Measurements from ENCODE around the gene CAMKMT.

CAMKMT gene

DNA sequence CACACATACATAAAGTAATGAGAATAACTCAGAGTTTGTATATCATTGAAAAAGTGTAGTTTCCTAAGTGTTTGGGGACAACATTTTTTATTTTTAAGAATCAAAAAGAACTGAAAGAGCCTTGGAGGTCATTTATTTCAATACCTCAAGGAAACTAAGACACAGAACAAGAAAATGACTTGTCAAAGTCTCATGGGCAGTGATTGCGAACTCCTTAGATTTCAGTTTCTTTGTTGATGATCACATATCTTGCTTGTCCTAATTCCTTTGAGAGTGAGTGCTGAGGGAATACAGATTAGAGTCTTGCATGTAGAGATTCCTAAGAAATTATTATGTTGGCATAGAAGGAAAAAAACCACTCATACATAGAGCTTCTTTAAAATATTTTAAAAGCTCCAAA is 243.8 kb downstream of the CAMKMT start:
- DNase-seq, result no peak

DNA sequence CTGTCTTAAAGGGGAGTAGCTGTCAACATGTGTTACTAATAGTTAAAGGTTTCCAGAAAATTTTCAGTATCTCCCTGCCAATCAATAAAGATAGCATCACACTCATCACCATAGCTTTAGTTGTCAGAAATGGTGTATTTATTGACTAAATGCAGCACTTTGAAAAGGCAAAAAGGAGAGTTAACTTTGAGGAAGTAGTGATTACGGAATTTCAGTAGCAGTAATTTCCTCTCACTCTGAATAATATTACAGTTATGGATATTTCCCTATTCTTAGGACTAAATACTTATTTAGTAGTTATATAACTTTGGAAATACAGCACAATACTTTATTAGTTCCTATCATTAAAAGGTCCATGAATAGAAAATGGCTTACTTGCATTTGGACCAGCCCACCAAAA is 250.5 kb downstream of the CAMKMT start:
- DNase-seq, result no peak

DNA sequence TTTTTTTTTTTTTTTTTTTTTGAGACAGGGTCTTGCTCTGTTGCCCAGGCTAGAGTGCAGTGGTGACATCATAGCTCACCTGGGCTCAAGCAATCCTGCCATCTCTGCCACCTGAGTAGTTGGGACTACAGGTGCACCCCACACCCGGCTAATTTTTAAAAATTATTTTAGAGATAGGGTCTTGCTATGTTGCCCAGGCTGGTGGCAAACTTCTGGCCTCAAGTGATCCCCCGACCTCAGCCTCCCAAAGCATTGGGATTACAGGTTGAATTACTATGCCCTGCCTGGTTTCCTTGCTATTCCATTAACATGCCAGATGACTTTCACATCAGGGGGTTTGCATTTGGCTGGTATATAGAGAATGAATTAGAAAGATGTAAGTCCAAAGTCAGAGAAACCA is 253.2 kb downstream of the CAMKMT start:
- DNase-seq, result no peak

DNA sequence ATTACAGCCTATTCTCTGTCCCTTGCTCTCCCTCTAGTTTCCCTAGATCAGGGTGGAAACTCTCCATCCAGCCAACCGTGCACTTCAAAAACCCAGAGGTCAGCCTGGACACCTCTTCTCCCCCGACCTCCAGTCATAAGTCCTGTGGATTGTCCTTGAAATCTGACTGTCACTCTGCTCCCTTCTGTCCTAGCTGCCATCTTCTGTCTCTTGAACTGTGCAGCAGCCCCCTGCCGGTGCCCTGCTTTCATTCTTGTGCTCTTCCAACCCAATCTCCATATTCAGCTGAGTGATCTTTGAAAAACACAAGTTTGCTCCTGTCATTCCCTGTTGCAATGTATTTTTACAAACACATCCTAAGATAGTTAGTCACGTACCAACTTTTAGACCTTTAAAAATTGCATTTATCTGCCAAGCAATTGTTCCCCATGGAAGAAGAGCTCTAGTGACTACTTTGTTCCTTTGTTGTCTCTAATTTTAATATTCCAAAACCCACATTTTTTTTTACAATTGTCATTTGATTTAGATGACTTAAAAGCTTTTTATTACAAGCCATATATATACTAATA is 254.3 kb downstream of the CAMKMT start:
- no peak for DNase-seq

DNA sequence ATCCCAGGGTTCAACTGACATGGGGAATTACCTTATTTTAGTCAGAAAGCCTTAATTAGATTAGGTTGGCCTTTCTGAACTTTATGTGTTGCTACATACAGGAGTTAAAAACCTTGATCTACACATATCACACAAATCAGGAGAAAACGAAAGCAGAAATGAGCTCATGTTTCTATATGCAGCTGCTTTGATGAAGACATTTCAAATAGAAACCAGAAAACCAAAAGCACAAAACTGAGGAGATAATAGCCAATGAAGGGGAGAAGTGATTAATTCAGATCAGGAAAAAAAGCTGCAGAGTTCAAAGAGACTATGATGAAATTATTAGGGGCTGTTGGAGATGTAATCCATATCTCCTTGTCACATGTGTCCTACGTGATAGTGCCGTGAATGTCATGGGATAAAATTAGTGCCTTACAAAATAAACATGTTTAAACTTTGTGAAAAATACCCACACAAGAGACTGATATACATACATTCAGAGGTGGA is 255.0 kb downstream of the CAMKMT start:
- peak in 1 of 2 donors; percentile 35 for DNase-seq

DNA sequence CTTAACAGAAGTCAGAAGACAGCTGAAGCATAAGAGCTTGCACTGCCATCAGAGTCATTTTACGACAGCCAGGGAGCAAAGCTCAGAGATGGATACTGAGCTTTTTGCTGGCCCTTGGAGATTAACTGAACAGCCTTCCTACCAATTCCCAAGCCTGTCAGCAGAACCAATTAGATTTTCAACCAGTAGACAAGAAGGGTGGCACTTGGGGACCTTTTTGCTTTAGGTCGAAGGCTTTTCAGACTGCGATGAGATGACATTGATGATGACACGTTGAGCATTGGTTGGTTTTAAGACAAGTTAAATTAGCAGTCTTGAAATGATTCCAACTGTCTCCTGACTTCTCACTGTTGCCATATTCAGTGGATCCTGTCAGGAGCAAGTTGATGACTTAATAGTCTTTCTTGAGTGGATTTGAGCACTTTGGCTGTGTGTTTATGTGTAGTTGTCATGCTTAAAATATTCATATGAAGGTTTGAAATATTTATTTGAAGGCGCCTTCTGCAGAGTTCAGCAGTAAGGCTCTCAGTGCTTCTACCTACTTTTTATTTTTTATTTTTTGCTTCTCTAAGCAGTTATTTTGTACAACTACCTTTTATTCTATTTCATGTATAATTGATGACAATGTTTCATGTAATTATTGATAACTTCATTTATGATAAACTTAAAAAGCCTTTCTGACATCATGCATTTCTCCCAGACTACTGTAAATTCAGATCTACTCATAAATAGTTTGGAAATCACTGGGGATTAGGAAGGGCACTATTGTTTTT is 256.7 kb downstream of the CAMKMT start:
- DNase-seq, result no peak

DNA sequence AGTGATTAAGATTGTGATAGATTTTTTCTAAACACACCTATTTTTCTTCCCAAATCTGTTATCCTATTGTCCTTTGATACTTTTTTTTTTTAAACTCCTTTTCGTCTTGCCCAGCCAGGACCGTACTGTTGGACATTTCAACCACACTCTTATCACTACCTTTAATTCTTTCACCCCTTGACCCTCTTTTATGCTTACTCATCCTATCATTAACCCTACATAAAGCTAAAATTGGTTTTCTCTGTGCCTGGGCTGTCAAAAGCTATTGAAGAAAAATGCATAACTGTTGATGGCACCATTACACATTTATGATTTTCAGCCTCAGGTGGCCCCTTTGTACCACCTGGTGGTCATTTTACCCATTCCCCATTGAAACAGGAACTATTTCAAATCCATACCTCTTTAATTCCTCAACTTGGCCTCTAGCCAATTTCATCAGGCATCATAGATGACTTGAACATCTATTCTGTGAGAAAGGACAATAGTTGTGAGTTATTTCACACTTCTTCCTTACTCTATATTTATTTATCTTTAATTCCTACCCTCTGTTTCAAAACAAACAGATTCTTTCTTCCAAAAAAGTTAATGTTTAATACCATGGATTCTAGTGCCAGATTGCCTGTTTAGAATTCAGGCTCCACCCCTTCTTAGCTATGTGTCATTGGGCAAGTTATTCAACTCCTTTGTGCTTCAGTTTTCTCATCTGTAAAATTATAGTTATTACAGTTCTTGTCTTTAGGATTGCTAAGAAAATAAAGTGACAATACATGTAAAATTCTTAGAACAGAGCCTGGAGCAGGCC is 258.6 kb downstream of the CAMKMT start:
- DNase-seq, result no peak

DNA sequence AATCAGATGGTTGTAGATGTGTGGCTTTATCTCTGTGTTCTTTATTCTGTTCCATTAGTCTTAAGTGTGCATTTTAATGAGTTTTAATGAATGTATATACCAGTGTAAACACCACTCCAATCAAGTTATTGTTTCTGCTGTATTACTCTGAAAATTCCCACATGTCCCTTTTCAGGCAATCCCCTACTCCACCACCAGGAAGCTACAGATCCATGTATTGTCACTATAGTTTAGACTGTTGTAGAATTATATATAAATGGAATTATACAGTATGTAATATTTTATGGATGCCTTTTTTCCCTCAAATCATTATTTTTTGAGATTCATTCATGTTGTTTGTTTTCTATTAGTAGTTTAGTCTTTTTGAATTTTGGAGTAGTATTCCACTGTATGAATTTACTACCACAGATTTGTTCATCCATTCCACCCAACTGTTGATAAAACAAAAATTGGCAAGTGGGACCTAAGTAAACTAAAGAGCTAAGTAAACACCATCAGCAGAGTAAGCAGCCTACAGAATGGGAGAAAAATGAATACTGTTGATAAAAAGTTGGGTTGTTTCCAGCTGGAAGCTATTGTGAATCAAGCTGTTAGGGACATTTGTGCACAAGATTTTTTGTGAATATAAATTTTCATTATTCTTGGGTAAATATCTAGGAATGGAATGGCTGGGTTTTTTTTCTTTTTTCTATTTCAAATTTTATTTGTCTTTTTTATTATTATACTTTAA is 262.0 kb downstream of the CAMKMT start:
- DNase-seq, result no peak

DNA sequence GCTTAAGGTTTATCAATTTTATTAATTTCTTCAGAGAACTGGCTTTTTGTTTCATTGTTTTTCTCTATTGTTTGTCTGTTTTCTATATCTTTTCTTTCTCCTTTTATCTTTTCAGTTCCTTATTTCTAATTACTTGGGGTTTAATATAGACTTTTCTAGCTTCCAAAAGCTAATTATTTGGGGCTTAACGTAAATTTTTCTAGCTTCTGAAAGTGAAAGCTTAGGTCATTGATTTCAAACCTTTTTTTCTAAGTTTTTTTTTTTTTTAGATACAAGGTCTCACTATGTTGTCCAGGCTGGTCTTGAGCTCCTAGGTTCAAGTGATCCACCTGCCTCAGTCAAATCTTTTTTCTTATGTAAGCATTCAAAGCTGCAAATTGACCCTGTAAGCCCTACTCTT is 266.6 kb downstream of the CAMKMT start:
- DNase-seq, result no peak

DNA sequence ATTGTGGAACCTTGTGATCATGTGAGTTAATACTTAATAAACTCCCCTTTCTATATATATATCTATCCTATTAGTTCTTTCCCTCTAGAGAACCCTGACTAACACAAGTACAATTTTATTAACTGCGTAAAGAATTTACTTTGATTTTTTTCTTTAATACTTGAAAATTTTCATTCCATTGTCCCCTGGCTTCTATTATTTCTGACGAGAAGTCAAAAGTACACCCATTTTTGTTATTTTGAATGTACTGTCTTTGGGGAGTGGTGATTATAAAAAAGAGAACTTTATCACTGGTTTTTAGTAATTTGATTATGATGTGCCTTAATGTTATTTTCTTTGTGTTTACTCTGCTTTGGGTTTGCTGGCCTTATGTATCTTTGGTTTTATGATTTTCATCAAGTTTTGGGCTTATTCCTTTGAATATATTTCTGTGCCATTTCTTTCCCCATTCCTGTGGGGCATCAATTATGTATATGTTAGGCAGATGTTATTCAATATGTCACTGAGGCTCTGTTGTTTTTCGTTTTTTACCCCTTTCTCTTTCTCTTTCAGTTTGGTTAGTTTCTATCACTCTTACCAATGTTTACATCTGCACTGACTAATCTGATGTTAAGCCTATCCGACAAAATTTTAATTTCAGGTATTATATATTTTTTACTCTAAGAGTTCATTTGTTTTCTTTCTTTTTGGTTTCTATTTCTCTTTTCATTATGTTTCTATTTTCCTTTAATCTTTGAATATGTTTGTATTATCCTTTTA is 271.4 kb downstream of the CAMKMT start:
- no peak for DNase-seq

DNA sequence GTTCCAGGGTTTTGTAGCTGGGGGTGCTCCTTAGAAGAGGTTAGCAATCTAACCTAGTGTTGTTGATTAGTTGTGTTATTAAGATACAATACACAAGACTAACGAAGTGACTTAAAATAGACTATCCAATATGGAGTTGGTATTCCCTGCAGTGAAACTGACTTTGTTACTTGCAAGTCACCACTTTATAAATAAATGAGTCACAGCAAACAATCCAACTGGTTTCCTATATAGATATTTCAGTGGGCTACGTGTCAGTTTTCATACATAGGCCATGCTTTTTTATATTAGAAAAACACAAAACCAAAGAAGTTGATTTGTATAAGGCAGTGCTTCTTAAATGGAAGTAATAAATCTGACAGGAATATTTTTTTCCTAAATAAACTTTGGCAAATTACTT is 274.0 kb downstream of the CAMKMT start:
- DNase-seq, result no peak

DNA sequence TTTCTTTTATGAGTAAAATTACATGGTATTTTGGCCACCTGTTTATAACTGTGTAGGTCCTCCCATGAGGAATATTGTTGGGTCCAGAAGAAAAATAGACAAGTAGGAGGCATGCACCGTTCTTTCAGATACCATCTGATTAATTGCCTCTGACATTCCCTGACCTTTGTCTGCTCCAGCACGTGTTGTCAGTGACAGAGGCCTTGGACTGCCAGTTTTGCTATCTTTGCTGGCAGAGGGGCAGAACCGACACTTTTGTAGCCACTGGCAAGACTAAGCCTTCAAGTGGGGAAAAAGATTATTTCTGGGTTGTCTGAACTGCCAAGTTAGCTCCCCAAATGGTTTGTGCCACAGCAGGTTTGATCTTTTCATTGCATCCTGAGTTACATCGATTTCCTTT is 276.9 kb downstream of the CAMKMT start:
- no peak for DNase-seq

DNA sequence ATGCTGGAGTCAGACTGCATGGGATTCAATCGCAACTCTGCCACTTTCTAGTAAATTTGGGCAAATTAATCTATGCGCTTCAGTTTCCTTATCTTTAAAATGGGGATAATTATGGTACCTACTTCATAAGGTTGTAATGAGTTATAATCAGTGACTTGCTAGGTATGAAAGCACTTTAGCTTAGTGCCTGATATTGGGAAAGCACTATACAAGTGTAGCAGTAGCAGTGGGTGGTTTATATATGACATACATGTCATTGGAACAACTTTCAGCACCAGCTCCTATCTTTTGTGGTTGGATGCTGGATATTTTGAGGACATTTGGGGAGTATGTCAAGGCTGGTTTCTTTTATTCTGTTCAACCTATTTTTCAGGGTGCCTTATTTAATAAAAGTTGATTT is 277.7 kb downstream of the CAMKMT start:
- no peak for DNase-seq

DNA sequence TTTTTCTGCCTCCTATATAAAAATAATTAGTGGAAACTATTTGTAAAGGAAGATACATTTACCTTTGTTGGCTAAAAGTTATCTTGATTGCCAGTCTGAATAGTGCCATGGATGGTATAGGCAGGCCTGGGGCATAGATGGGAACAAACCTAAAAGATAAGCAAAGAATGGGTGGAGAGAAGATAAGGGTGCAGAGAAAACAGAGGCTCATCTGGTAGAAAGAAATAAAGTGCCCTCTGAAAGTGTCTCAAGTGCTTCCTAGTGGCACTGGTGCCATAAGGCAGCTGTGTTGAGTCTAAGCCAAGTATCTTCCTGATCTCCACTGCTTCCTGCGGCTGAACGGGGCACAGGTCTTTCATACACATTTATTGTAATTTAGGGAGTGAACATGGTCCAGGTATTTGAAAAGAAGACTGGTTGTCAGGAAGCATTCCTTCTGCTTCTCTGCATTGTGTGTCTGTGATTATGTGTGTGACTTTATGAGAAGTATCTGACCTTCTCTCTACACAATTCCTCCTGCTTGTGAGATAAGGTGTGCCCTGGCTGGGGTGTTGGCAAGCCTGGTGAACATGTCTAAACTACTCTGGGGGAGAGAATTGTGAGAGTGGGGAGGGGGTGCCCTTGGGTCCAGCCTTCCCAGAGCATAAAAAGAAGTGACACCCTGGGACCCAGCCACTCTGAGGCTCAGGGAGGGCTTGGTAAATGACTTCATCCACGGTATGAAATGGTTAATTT is 280.5 kb downstream of the CAMKMT start:
- no peak for DNase-seq

DNA sequence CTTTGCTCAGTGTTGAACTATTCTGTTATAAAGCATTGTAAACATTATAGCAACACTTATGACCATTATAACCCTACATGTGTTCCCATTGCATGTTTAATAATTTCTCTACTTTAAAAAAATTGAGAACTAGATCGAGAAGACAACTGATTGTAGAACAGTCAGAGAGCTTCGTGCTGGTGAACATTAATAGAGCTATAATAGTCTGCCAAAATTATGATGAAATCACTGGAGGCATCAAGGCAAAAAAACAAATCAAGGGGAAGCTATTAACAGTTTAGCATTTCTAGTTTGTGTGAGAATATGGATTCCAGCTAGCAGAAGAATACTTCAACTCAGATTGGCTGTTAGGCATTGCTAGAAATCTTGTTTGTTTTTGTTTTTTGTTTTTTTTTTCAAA is 284.2 kb downstream of the CAMKMT start:
- no peak for DNase-seq

DNA sequence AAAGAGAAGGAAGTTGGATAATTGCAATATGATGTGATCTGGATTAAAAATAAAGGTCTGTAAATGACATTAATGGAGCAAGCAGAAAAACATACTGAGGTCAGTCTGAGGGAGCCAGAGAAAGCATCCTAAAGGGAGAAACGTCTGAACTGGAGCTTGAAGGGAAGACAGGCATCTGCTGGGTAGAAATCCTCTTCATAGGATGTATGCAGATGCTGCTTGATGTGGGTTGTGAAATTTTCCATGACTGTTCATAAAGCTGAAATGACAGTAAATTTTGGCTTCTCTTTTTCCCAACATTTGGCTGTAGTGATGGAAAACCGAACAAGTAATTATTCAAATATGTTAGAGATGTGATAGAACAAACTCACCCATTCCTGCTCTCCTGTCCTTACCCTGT is 287.6 kb downstream of the CAMKMT start:
- DNase-seq, result no peak

DNA sequence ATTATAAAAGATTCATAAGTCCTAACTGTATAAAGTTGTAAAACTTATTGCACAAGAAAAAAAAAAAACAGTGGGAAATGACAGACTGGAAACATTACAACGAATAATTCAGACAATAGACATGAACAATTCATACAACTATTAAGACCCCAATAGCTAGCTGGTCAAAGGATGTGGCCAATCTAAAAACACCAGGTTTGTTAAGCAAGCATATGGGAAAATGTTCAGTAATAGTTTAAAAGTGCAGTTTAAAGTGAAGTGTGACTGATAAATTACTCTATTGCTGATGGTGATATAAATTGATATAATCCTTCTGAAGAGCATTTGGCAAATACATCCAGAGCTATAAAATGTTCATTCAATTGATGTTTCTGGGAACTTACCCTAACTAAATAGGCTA is 289.0 kb downstream of the CAMKMT start:
- DNase-seq, result no peak

DNA sequence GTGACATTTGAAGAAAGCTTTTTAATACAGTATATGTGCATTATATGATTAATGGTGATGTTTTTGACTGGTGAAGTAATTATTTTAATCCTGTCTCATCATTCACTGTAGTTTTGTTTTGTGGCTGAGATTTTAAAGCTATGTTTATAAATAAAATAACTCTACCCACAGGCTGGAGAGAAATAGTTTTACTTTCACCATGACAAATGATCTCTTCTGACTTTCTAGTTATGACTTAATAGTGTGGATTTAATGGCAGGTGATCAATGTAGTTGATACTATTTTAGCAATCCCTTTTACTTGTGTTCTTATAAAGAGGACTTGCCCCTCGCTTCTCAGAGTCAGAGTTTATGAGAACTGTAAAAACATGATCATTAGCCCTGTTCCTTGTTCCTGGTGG is 290.2 kb downstream of the CAMKMT start:
- no peak for DNase-seq

DNA sequence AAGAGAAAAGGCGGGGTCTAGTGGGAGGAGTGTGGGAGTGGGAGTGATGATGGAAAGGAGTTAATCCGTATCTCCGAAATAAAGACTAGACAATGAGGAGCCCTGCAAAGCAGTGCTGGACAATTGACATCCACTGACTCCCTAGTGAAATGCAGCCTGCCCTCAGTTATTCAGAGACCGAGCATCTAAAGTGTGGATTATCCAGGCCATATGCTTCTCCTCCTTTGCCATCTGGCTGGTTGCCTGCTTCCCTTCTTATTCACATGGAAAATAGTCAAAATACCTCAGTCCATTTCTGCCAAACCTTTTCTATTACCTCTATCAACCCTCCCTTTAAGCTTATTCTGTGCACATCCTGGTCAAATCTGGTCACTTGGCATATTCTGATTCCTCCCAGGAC is 291.0 kb downstream of the CAMKMT start:
- DNase-seq, result no peak

DNA sequence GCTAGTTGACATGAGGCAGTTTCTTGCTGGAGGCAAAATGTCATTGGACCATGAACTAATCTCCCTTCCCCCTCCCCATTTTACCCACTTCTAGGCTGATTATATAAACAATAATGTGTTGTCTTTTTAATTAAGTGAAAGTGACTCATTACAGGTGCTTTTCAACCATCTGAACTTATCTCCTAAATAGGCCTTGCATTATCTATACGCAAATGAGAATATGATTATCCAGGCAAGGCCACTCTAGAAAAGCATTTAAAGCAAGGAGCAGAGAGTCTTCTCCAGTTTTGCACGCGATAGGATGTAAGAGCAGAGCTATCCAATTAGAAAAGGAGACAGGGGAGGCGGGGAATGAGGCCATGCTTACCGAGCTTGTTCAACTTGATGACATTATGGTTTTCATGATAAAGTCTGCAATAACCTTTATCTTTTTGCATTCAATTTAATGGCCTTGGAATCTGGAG is 293.7 kb downstream of the CAMKMT start:
- DNase-seq, result no peak

DNA sequence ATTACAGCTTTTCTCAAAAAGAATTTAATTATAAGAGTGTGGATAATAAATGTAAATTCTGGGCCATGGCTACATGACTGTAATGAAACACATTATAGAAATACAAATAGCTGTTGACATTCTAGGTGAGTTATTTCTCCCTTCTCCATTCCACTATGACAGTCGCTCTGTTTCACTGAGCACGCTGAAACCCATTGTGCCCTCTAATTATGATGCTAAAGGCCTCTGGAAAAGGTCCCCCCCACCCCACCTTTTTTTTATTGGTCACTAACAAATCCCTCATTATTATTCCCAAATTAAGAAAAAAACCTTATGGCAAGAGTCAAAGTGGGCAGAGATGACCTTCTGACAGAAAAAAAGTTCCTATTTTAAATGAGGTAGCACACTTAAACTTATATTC is 294.7 kb downstream of the CAMKMT start:
- no peak for DNase-seq

Data from CD4-positive, alpha-beta T cell treated with Interferon alpha-2 for 1 hour (primary cell).